GM19023 (cell line): ENCODE results near the gene WNT7A.

ENCODE experiments used
- ATAC-seq: cut with Tn5 transposase; IDR thresholded peaks from one replicate; pipeline ENCODE4 v1.9.1; 2021; ENCODE audit warnings: mild to moderate bottlenecking, moderate library complexity; ENCODE audit not compliant: unreplicated experiment

Gene WNT7A

GRCh38 chr3:13776253-13777050 is 103.4 kb downstream of the WNT7A start:
- ATAC-seq, result no peak

DNA sequence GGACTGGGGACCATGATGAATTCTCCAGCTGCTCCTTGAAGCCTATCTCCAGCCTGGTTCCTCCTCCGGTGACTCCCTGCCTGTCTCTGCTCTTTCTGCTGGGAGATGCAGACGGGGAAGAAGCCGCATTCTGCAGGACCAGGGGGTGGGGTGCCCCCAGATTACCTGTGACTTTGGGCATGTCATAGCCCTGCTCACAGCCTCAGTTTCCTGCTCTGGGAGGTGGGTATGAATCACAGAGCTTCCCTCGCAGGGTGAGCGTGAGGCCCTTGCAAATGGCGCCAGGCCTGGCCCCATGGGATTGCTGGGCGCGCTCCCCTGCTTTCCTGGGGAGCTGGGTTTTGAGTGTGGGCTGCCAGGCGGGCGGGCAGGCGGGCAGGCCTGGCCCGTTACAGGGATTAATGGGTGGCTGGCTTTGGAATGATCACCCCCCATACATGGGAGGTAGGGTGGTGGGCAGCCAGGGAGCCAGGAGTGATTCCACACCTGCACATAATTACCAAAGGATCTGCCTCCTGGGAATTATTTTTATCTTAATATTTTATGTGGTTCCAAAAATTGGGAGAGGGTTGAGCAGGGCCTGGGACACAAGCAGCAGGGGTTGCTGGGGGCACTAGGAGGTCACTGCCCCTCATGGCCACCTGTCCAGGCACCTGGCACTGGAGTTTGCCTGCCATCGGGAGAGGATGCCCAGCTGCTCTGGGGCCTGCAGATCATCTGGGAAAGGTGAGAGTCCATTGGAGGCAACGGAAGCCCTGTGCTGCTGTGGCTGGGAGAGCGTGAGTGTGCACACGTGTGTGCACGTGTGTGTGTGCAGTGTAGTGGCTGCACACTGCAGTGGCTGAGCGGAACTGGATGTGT is 106.8 kb downstream of the WNT7A start:
- ATAC-seq, result no peak

DNA sequence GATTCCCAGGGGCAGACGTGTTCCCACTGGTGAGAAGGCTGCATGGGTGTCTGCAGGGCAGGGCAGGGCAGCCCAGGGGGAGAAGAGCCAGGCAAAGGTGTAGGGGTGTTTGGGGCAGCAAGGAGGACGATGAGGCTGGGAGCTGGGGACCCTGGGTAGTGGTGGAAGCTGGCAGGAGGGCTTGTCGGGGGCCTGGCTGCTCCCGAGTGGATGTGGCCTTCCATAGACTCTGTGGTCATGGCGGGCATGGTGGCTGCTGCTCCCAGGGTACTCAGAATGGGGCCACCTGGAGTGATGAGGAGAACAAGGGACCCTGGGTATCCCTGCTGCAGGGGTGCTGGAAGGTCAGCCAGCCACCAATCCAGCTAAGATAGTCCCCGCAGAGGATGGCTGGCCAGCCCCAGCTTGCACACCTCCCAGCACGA is 107.5 kb downstream of the WNT7A start:
- no peak for ATAC-seq

GRCh38 chr3:13771496-13771895 is 108.4 kb downstream of the WNT7A start:
- ATAC-seq, result no peak

- ATAC-seq, result no peak
Observed at GRCh38 chr3:13770170-13771169, 109.4 kb downstream of the WNT7A start.

DNA sequence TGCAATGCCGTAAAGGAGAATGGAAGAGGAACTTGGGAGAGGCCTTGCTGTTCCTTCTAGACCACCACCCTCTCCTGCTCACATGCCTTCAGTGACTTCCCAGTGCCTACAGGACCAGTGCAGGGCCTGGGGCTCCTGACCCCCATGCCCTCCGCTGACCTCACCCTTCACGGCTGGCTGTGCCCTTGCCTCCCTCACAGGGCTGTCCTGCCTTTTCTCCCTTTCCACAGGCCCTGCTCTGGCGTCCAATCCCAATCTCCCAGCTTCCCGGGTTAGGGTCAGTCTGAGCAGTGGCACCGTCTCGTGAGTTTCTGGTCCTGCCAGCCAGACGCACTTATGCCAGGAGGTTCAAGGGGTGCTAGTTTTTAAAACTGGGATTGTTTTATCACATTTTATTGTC is 110.4 kb downstream of the WNT7A start:
- no peak for ATAC-seq

GRCh38 chr3:13768453-13768852 is 111.4 kb downstream of the WNT7A start:
- ATAC-seq, result no peak

DNA sequence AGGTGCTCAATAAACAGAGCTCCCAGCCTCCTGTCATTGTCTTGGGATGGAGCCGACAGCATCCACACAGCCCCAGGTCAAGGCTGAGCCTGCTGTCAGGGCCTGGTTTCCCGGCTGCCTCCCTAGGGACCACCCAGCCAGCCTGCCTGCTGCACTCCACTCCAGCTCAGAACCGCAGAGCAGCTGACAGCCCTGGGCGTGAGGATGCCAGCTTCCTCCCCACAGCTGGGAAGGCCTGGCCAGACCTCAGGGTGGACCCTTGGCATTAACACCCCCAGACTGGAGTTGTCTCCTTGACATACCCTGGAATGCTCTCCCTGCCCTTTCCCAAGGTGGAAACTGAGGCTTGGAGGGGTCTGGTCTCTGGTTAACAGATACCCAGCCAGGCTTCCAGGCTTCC is 112.0 kb downstream of the WNT7A start:
- ATAC-seq, result no peak

DNA sequence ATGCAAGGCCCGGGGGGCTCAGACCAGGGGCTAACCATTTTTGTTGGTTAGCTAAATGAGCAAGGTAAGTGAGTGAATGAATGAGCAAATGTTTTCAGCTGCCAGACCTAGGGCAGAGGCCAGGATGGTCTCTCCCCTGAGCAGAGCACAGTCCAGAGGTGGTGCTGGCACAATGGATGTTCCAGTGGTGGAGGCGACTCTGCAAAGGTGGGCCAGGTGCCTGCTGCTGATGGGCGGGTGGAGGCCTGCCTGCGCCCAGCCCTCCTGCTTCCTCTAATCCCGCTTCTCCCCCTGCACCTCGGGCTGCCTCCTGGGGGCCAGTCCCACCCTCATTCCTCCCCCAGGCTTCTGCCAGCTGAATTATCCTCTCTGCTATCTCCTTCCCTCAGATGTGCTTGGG is 112.8 kb downstream of the WNT7A start:
- no peak for ATAC-seq
